MM.1S (cell line): Measurements from ENCODE around the gene PRSS3.

Experiments used
- CTCF ChIP-seq: fragments of 300-600 bp; sonication (generic); IDR thresholded peaks from 2 replicates; pipeline ENCODE4 v1.5.1; 2016; ENCODE audit warnings: antibody characterized with exemption, low read length, mixed read lengths
- EZH2 ChIP-seq: fragments of 300-600 bp; sonication (generic); optimal IDR thresholded peaks from 2 replicates; pipeline ENCODE3; 2017; ENCODE audit warnings: low read depth, mild to moderate bottlenecking, antibody characterized with exemption, low read length, mixed read lengths

GRCh38 chr9:33798545-33798944 is 3.2 kb downstream of the PRSS3 start:
- TF ChIP-seq CTCF (no peak), EZH2 (no peak)
